DMS153 (cell line): ENCODE data around the gene PCDHB8.
"Not testable (repeated sequence)": the region's sequence is repeated elsewhere in the genome, so short reads cannot be mapped to it uniquely, and the experiment has no call there.

Experiments
- DNase-seq: peaks from one replicate; lab custom pipeline; 2025; lab: John Stamatoyannopoulos, UW

The PCDHB8 gene

GRCh38 chr5:141184117-141184855, 6.7 kb downstream of the PCDHB8 start:
- not testable (repeated sequence) for DNase-seq

- DNase-seq, result no peak
These were observed 9.4 kb downstream of the PCDHB8 start, which contains the start of gene PCDHB9 for GRCh38 chr5:141186897-141187512. Gene PCDHB9, plus strand, starts transcription at chr5:141187161. Its CDS starts 158 bp downstream, at chr5:141187319.

GRCh38 chr5:141188682-141189081, 11.1 kb downstream of the PCDHB8 start:
- DNase-seq, result not testable (repeated sequence)

- not testable (repeated sequence) for DNase-seq
These were observed 11.5 kb downstream of the PCDHB8 start for GRCh38 chr5:141189131-141189530.

GRCh38 chr5:141192110-141192725, 14.6 kb downstream of the PCDHB8 start, which contains the start of gene PCDHB10:
Gene PCDHB10, plus strand, starts transcription at chr5:141192353. Its CDS starts 200 bp downstream, at chr5:141192553.
- no peak for DNase-seq

- DNase-seq, result not testable (repeated sequence)
These were observed 16.7 kb downstream of the PCDHB8 start for GRCh38 chr5:141194332-141194731.

GRCh38 chr5:141196363-141196762, 18.8 kb downstream of the PCDHB8 start:
- no peak for DNase-seq

- no peak for DNase-seq
These were observed 22.0 kb downstream of the PCDHB8 start, which contains the start of gene PCDHB11 for GRCh38 chr5:141199359-141200235. Gene PCDHB11, plus strand, starts transcription at chr5:141199627. Its CDS starts 148 bp downstream, at chr5:141199775.

GRCh38 chr5:141201126-141201525, 23.5 kb downstream of the PCDHB8 start:
- not testable (repeated sequence) for DNase-seq

- not testable (repeated sequence) for DNase-seq
These were observed 24.1 kb downstream of the PCDHB8 start for GRCh38 chr5:141201646-141202045.

GRCh38 chr5:141208478-141208877, 30.9 kb downstream of the PCDHB8 start, which contains the start of gene PCDHB12:
Gene PCDHB12, plus strand, starts transcription at chr5:141208719. Its CDS starts 189 bp downstream, at chr5:141208908.
- no peak for DNase-seq

GRCh38 chr5:141210281-141210680, 32.7 kb downstream of the PCDHB8 start:
- not testable (repeated sequence) for DNase-seq

- DNase-seq, result not testable (repeated sequence)
These were observed 33.3 kb downstream of the PCDHB8 start for GRCh38 chr5:141210849-141211248.

GRCh38 chr5:141213656-141214339, 36.2 kb downstream of the PCDHB8 start, which contains the start of gene PCDHB13:
Gene PCDHB13, plus strand, starts transcription at chr5:141213919. Its CDS starts 205 bp downstream, at chr5:141214124.
- peak; percentile 1 for DNase-seq

GRCh38 chr5:141214583-141214982, 37.0 kb downstream of the PCDHB8 start:
- DNase-seq, result not testable (repeated sequence)

- not testable (repeated sequence) for DNase-seq
These were observed 37.9 kb downstream of the PCDHB8 start for GRCh38 chr5:141215504-141215903.

GRCh38 chr5:141216035-141216434, 38.4 kb downstream of the PCDHB8 start:
- not testable (repeated sequence) for DNase-seq

GRCh38 chr5:141223112-141223783, 45.7 kb downstream of the PCDHB8 start, which contains the start of gene PCDHB14:
Gene PCDHB14, plus strand, starts transcription at chr5:141223343. Its CDS starts 163 bp downstream, at chr5:141223506.
- DNase-seq, result peak; percentile 7

GRCh38 chr5:141224844-141225243, 47.3 kb downstream of the PCDHB8 start:
- DNase-seq, result not testable (repeated sequence)

GRCh38 chr5:141225421-141225820, 47.8 kb downstream of the PCDHB8 start:
- DNase-seq, result not testable (repeated sequence)
